HG03378 (cell line): ENCODE results near the gene ASTN1.

Experiments used
- ATAC-seq: cut with Tn5 transposase; IDR thresholded peaks from one replicate; pipeline ENCODE4 v1.9.1; 2021; ENCODE audit warnings: mild to moderate bottlenecking, moderate library complexity; ENCODE audit not compliant: unreplicated experiment

Gene ASTN1

DNA sequence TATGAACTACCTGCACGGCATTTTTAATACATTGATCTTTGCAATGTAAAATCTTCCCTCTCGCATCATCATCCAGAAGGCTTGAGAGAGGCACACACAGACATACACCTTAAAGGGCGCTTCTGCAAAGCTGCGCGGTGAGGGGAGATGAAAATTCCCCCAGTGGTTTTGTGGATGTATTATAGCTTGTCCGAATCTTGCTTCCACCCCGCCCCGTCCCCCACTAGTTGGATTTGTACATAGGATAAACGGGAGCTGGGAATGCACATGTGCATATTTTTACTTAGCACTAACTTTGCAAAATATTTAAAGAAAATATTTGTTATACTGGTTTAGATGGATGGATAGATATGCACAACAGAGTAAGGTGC lies 542 bp upstream of the ASTN1 start:
- no peak for ATAC-seq

DNA sequence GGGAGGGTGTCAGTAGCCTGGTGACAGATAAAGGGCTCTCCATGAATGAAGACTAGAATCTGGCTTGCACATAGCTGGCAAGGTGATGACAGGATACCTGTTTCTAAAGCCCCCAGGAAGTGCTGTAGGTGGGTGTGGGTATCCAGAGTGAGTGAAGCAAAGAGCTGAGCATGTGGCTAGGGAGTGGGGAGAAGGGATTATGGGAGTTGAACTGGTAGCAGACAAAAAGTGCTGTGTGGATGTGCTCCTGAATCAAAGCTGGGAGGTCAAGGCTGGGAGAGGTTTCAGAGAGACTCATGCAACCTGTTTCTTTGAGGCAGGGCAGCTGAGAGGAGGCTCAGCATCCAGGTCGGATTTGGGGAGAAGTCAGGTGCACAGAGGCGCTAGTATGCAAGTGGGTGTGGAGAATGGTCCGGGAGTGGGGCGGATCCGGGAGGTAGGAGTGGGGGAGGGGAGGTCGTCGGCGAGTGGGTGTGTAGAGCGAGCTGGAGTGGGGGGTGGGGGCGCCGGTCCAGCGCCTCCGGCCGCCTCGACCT lies 600 bp downstream of the ASTN1 start:
- ATAC-seq, result no peak

DNA sequence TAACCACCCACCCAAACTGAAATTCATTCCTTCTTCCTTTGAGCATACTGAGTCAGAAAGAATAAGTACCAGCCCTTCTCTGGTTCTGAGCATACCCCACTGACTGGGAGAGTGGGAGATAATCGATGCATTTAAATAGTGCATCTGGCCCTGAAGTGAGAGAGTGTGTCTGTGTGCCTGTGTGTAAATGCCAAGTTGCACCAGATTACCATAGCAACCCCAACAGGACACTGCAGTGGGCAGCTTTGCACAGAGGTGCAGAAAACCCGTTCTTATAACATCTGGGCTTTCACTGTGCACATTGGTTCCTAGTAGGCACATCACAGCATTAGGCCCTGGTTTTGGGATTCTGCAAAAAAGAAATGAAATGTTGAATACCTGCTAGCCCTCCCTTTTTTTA lies 2.3 kb downstream of the ASTN1 start:
- ATAC-seq, result no peak

DNA sequence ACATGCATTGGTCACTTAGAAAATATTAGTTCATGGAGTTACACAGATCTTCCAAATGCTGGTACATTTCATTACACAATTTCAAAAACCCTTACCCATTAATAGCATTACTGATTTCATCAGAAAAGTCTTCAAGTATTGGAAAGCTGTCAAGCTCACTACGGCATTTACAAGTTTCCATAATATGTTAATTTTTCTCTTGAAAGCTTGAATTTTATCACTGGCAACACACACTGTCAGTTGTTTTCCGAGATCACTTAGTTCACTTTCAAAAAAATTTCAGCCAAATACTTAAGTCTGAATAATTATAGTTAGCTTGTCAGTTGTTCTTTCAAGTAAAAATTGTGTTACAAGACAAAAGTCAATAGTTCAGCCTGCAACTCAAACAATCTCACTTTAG lies 18.0 kb downstream of the ASTN1 start:
- ATAC-seq, result no peak

DNA sequence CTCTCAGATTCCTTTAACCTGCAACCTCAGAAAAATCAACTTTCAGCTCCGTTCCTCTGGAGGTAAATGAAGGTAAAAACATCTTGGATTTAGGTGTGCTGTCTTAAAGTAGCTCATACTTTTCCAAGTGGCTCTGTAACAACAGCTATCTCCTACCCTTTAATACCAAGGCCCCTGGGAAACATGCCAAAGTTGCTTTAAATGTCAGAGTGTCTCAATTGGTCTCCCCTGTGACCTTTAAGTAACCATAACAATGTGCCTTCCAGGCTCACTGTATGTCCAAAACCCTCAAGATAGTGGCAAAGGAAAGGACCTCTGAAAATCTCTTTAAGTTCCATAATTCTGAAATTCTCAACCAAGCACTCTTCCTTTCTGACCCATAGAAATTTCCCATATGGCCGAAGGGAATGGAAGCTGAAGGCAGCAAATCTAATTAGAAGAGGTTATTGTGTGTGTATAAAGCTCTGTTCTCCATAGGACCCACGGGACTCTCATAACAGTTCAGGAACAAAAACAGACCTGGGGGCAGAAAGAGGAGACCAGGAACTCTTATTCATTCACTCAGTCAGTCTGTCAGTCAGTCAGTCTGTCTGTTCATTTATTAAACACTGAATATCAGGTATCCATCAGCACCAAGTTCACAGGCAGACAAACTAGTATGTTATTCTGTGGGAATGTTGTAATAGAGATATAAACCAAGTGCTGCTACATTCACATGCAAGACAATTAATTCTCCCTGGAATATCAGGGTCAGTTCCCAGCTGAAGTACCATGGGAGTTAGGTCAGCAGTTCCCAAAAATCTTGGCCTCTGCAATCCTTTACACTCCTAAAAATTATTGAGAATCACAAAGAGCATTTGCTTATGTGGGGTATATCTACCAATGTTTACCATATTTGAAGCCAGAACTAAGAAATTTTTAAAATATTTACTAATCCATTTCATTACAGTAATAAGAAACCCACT lies 19.1 kb downstream of the ASTN1 start:
- no peak for ATAC-seq

DNA sequence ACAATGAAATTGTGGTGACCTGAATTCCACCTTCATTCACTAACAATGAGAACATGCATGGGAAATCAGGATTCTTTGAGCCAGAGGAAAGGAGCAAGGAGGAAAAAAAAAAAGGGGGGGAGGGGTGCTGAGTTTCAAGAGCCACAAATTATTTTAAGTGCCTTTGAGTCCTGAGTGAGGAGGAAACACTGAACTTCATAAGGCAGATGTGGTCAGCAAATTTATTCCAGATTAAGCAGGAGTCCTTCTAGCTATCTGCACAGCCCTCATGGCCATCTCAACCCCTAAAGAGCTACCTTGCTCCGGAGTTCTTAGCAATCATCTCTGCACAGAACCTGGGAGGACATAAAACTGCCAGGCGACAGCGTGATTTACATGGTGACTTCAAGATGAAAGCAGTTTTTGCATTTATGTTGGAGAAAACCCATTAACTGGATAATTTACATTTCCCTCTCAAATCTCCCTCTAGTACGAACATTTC lies 21.7 kb downstream of the ASTN1 start:
- no peak for ATAC-seq

DNA sequence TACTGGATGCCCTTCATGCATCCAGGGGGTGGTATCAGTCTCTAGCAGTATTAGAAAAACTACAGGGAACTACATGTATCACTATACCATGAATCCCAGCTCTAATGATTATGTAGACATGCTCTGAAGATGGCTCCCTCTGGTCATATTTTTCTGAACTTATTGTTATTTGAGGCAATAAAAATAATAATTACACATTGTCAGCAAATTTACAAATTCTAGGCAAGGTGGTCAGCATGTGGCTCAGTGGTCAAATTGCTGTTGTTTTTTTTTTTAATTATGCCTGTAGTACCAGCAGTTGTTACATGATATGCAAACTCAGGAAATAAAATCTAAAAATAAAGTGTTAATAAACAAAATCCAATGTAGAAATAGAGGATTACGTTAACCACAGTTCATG lies 22.5 kb downstream of the ASTN1 start:
- no peak for ATAC-seq

DNA sequence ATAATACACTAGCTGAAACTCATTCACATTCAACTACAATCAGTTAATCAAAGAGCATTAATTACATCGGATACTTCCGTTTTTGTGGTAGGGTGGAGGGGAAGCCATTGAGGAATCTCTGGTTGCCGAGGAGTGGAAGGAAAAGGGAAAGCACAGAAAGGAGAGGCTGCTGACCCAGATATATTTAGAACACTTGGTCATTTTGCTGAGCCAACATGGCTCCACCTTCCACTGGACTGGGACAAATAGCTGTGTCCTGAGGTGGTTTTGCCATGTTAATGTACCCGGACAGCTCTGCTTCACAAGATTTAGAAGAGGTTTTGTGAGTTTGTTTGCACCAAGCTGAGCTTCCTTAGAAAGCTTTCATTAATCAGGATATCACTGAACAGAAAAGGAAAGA lies 26.2 kb downstream of the ASTN1 start:
- no peak for ATAC-seq

DNA sequence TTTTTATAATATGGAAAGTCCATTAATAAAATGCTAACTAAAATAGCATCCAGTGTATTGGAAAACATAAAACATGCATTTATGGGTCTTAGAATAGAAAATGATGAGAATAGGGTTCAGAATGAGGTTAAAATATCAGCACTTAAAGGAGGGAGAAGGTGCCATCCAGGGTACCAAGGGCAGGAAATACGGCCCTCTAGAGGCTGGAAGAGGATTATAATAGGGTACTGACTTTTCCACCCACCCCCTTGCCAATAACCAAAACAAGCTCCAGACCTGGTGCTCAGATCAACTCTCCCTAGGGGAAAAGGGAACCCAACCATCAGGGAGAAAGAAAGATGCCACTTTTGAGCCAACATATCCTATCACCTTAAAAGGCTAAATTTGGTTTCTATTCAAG lies 26.7 kb downstream of the ASTN1 start:
- no peak for ATAC-seq

DNA sequence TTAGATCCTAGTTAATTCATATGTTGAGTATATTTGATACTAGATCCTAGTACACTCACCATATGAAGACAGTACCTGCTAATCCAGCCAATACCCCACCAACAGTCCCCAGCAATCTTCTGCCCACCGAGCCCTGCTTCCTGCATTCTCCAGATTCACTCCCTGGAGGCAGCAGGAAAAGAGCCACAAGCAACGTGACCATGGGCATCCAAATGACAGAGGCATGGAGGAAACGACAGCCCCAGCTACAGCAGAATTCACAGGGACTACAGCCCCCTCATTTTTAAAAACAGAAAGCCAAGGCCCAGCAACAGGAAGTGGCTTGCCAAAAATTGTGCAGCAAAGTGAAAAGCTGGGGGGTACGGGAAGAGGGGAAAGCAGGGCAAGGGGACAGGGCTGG lies 29.3 kb downstream of the ASTN1 start:
- ATAC-seq, result no peak

DNA sequence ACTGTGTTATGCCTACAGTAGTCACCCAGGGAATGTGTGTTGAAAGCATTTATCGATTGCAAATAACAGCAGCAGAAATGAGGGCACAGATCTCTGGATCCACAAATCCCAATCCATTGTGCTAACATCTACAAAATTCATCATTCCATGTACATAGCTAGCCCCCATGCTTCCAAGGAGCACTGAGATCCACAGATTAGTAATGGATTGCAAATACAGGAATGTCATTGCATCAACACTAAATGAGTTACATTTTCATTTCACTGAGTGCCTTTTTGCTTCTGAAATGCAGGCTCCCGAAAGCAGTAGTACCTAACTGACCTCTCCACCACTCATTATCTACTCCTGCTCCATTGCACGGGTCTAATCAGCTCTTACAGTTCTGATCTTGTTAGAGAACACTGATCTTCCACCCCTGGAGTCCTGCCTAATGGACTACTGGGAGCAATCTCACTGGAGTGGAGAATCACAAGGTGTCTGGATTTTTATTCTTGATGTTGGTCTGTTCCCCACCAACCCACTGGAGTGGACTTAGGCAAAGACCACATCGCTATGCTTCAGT lies 30.5 kb downstream of the ASTN1 start:
- no peak for ATAC-seq

DNA sequence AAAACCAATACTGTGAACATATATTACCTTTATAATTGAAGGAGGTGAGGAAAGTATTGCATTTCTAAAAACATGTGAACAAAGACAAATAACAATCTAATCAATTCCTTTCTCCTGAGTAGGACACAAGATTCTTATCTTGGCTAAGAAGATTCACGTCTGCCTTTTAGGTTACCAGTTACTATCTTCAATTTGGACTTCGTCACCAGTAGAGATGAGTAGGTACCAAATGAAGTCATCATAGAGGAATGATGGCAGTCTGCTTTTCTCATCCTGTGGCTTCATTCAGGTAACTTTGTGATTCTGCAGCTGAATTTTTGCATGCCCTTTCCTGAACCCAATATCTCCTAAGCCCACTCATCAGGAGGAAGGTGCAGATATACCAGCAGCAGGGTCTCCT lies 32.4 kb downstream of the ASTN1 start:
- ATAC-seq, result no peak

DNA sequence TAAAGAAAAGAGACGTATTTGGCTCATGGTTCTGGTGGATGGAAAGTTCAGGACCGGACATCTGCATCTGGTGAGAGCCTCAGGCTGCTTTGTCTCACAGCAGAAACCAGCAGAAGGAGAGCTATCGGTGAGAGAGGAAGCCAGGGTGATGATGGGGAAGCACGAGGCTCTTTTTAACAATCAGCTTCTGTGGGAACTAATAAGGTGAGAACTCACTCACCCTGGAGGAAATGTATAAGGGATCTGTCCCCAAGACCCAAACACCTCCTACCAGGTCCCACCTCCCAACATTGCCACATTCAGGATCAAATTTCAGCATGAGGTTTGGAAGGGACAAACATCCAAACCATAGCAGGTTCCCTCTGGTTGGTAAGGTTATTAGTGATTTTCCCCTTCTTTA lies 32.8 kb downstream of the ASTN1 start:
- no peak for ATAC-seq

DNA sequence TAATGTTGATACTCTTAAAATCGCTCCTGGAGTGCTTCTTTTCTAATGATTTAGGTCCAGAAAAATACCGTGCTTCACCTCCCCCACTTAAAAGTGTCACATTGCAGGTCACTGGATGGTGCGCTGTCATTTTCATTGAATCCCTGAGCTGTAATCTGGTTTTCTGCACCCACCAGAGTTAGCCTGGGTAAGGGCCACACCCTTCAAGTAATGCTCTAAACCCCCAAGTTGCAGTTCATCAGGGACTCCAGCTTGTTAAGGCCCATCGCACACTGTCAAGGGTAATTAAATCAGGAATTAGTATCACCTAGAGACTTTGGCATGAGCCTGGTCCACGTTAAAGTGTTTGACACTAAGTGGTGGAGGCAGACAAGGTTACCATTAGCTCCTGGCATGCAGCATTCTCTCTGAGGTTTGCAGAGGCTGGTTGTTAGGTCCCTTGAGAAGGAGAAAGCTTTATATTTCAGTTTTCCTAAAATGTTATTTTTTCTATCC lies 34.0 kb downstream of the ASTN1 start:
- no peak for ATAC-seq

DNA sequence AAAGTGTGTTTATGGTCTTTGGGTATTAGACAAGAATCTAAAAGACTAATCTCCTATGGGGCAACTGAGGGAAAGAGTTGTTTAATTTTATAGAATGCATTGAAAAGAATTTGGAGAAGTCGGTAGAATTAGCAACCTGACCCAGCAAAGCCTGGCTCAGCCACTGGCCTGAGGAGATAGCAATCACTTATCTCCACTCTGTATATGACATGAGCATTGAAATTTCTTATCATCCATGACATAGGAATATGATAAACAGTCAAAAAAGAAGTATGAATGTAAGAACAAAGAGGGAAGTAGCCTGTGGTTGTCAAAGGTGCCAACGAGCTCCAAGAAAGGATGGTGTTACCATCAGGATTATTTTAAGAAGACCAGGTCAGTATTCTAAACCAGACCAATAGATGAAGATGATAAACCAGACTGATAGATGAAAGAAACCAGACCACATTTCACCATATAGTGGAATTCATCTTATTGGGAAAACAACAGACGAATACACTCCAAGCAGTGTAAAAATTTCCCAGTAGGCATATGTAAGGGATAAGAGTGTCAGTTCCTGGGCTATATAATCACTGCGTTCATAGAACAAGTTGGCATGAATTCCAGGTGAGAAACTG lies 35.7 kb downstream of the ASTN1 start:
- ATAC-seq, result no peak

DNA sequence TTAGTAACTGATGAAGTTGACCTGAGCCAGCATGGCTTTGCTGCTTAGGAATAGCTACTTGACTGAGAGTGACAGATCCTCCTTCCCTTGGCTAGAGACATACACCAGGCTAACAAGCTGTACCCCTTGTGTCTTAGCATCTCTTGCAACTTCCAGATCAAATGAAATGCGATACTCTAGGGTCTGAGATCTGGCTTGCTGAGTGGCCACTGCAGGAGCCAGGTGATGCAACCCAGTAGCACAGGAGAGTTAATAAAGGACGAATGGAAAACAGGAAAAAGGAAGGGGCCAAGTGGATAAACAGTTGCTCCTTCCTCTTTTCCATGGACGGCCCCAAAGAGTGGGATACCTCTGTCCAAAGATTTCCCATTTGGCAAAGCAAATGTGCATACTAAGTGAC lies 38.2 kb downstream of the ASTN1 start:
- ATAC-seq, result no peak

DNA sequence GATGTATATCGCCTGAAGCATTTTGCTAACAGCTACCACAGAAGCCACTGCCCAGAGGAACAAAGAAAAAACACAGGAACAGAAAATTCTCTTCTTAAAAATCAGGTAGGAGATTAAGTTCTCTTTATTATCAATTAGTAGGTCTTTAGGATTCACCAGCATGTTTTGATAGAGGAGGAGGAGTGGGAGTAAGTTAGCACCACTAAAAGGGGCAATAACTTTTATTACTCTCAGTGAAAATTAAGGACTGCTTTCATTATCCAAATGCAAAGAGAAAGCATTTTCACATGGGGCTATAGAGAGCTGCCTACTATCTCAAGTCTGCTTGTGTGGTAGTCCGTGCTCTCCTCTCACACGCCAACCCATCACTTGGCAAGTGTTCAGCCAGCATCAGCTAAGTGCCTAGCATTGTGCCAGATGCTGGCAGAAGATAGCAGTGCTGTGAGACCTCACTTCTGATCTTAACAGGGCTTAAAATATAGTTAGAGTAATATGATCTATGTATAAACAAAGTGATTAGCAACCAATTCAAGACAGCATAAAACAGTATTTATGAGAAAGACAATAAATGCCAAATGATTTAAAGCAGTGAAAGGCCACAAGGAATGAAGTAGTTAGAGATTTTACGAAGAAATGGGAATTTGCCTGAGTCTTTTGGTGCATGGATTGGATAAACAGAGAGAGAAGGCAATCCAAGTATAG lies 39.8 kb downstream of the ASTN1 start:
- no peak for ATAC-seq

DNA sequence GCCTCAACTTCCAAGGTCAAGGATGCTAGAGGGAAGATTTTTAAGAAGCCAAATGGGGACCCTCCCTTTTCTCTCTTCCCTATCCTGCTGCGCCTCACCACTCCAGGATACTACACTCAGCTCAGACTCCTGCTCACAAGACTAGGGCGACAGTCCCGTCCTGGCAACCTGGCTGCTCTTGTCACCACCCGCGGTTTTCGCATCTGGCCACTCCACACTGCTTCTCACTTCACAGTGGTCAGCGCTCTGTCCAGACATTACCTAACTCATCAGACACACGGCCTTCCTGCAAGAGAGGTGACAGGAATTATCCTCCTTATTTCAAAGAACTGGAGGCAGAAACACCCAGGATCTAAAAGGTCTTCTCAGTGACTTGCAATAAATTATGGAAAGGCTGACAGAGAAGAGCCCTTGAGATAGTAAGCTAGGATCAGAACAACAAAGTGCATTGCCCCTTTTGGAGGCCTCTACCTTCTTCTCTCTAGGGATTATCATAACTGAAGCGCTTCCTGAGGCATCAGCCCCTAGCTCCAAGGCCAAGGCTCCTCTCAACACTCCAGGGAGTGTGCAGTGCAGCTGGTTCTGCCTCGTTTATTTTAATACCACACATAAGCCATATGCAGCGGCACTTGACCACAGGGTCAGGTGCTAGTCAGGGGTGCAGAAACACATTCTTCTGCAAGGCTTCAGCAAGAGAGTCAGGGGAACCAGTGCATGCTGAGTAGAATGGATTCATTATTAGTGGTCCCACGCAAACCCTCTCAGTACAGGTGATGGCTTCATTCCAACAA lies 41.9 kb downstream of the ASTN1 start:
- ATAC-seq, result no peak

DNA sequence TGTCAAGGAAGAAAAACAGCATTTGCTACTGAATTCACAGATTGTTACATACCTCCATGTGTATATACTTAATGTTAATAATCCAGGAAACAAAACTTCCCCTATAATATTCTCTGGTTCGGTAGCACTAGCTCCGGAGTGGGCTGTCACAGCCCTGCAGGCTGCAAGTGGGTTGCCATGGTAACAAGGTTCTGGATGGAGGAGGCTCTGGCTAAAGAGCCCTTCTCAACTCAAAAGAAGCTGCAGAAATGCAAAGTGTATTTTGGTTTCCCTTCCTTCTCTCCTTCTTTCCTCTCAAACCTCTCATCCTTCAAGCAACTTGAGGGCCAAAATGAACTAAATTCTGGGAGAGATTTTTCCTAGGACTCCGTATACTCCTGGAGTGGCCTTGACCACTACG lies 45.2 kb downstream of the ASTN1 start:
- ATAC-seq, result no peak

DNA sequence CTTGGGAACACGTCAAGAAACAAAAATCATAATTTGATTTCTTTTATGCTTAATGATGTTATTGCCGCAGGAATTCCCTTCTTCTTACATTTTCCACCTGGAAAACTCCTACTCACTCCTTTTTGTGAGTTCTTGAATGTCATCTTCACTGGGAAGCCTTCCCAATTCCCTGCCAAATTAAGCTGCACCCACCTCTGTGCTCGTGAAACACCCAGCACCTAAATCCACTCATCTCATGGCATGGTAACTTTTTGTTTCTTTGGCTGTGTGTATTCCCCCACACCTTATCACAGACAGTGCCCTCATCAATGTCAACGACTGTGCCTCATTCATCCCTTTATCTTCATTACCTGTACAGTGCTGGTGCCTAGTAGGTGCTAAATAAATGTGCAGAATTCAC lies 45.6 kb downstream of the ASTN1 start:
- ATAC-seq, result no peak
